HT1080 (cell line): ENCODE measurements around the gene C4orf51. TPM values are rescaled to one million over a fixed set of nuclear protein-coding genes. Genes with fewer than 3 reads are reported as not detected.
A peak's percentile ranks its signal among the peaks of the same experiment; 100 is the strongest.

Experiments
- DNase-seq: peaks from one replicate; pipeline ENCODE4 v3.0.0-alpha.2; 2015; ENCODE audit warnings: low read depth
- total RNA-seq: library from RNA; depleted of rRNA; stranded (reverse); fragments of >200 nt; shearing (Covaris generic); gene quantifications from 2 replicates; pipeline ENCODE4 v1.2.3, GENCODE V29; 2014

The C4orf51 gene
- total RNA-seq, 1 experiment from 2014 or later = not detected

- DNase-seq = no peak
Observed at GRCh38 chr4:145709336-145709735, 29.4 kb downstream of the C4orf51 start.

GRCh38 chr4:145709843-145710242 is 29.9 kb downstream of the C4orf51 start:
- peak; percentile 92 for DNase-seq

GRCh38 chr4:145716200-145716599 is 36.3 kb downstream of the C4orf51 start:
- peak; percentile 36 for DNase-seq

GRCh38 chr4:145716661-145717200 is 36.8 kb downstream of the C4orf51 start:
- no peak for DNase-seq

GRCh38 chr4:145719752-145720624 is 40.0 kb downstream of the C4orf51 start:
- no peak for DNase-seq

GRCh38 chr4:145720656-145721055 is 40.7 kb downstream of the C4orf51 start:
- no peak for DNase-seq

GRCh38 chr4:145722561-145722960 is 42.6 kb downstream of the C4orf51 start:
- peak; percentile 21 for DNase-seq

- no peak for DNase-seq
Observed at GRCh38 chr4:145723336-145723735, 43.4 kb downstream of the C4orf51 start.

- no peak for DNase-seq
Observed at GRCh38 chr4:145730026-145730425, 50.1 kb downstream of the C4orf51 start.

- no peak for DNase-seq
Observed at GRCh38 chr4:145731028-145731427, 51.1 kb downstream of the C4orf51 start.

GRCh38 chr4:145732001-145732815 is 52.3 kb downstream of the C4orf51 start:
- no peak for DNase-seq

GRCh38 chr4:145732895-145733880 is 53.2 kb downstream of the C4orf51 start:
- DNase-seq = peak; percentile 91

- no peak for DNase-seq
Observed at GRCh38 chr4:145734031-145734430, 54.1 kb downstream of the C4orf51 start.

- DNase-seq = peak; percentile 97
Observed at GRCh38 chr4:145734576-145735346, 54.8 kb downstream of the C4orf51 start.

GRCh38 chr4:145735347-145735675 is 55.4 kb downstream of the C4orf51 start:
- DNase-seq = peak; percentile 92

GRCh38 chr4:145735827-145736226 is 55.9 kb downstream of the C4orf51 start:
- DNase-seq = no peak

GRCh38 chr4:145736241-145736831 is 56.4 kb downstream of the C4orf51 start:
- no peak for DNase-seq

- no peak for DNase-seq
Observed at GRCh38 chr4:145739845-145740244, 59.9 kb downstream of the C4orf51 start.

GRCh38 chr4:145740806-145741205 is 60.9 kb downstream of the C4orf51 start:
- no peak for DNase-seq

- DNase-seq = no peak
Observed at GRCh38 chr4:145743641-145744040, 63.7 kb downstream of the C4orf51 start.
